HG03095 (cell line): ENCODE results near the gene VAV1.
"Not testable (repeated sequence)": the region's sequence is repeated elsewhere in the genome, so short reads cannot be mapped to it uniquely, and the experiment has no call there.

Experiments used
- ATAC-seq: cut with Tn5 transposase; IDR thresholded peaks from one replicate; pipeline ENCODE4 v1.9.1; 2021; ENCODE audit warnings: moderate library complexity; ENCODE audit not compliant: unreplicated experiment

VAV1 gene

GRCh38 chr19:6737284-6737872, 35.1 kb upstream of the VAV1 start, which contains the start of gene GPR108:
Gene GPR108 (minus strand): TSS chr19:6737580. CDS start chr19:6737576, 4 bp downstream.
- ATAC-seq = peak; percentile 49

- ATAC-seq = no peak
Observed at GRCh38 chr19:6737873-6738786, 34.4 kb upstream of the VAV1 start.

- ATAC-seq = no peak
Observed at GRCh38 chr19:6738787-6739389, 33.6 kb upstream of the VAV1 start.

GRCh38 chr19:6739390-6739882, 33.1 kb upstream of the VAV1 start, which contains the start of gene TRIP10:
Gene TRIP10 (plus strand): TSS chr19:6739680. CDS start chr19:6739762, 82 bp downstream.
- no peak for ATAC-seq

GRCh38 chr19:6739883-6740588, 32.5 kb upstream of the VAV1 start:
- ATAC-seq = no peak

GRCh38 chr19:6740589-6741343, 31.7 kb upstream of the VAV1 start:
- ATAC-seq = no peak

- ATAC-seq = no peak
Observed at GRCh38 chr19:6743066-6743465, 29.4 kb upstream of the VAV1 start.

GRCh38 chr19:6743714-6744380, 28.7 kb upstream of the VAV1 start:
- ATAC-seq = no peak

- no peak for ATAC-seq
Observed at GRCh38 chr19:6744381-6745301, 27.9 kb upstream of the VAV1 start.

- ATAC-seq = no peak
Observed at GRCh38 chr19:6745965-6746364, 26.5 kb upstream of the VAV1 start.

GRCh38 chr19:6748543-6748942, 24.0 kb upstream of the VAV1 start:
- not testable (repeated sequence) for ATAC-seq

- no peak for ATAC-seq
Observed at GRCh38 chr19:6750062-6750461, 22.4 kb upstream of the VAV1 start.

GRCh38 chr19:6751189-6751588, 21.3 kb upstream of the VAV1 start:
- ATAC-seq = no peak

- no peak for ATAC-seq
Observed at GRCh38 chr19:6752256-6753177, 20.0 kb upstream of the VAV1 start.

GRCh38 chr19:6753178-6754031, 19.1 kb upstream of the VAV1 start:
- peak; percentile 74 for ATAC-seq

GRCh38 chr19:6754136-6754535, 18.4 kb upstream of the VAV1 start:
- no peak for ATAC-seq
